Measurements from ENCODE around the gene HIVEP3. TPM values are rescaled to one million over a fixed set of nuclear protein-coding genes. Genes with fewer than 3 reads are reported as not detected.

HIVEP3 gene
- total and polyA plus RNA-seq, 3 donors from 2014 or later: 4.8 to 7.3 (median 7.2) TPM

DNA sequence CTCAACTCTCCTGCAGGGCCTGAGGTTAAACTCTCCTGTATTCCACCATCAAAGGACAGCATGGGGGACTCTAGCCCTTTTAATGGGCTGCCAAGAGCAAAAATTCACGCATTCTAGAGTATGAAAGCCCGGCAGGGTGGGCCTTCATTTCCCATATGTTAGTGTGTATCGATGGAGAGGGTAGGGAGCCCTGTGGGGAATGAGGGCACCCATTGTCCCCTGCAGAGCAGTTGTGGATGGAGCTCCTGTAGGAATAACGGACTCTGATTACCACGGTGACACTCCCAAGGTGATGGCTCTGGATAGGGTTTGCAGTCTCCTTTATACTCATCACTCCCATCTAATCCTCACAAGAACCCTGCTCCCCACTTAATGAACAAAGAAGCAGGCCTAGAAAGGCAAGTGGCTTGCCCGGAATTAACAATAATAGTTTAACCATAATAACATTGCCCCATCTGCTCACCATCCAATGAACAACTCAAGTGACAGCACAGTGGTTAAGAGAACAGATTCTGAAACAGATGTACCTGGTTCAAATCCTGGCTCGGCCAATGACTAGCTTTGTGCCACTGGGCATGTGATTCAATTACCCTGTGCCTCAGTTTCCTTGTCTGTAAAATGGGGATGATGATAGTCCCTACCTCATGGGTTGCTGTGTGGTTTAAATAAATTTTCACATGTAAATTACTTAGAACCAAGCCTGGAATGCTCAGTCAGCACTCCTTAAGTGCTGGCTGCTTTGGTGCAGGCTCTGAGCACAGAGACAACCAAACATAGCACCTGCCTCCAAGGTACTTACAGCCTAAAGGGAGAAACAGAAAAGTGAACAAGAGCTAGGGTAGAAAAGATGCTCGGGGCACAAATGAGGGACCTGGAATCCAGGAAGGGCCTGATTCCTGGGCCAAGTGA is 29.0 kb downstream of the HIVEP3 start:
- intact Hi-C loops (cut with DNase I; ENCODE audit: low total_unique reads): no loop called here
- H3K4me3 ChIP-seq: no peak overlapping the region
- no peaks in the 10 kb centered on the region for H3K27me3 ChIP-seq
- WGBS, 2 donors: 96 to 98% methylated on average over 8 of the region's 8 CpGs
- H3K9me3 ChIP-seq: no peaks in the 10 kb centered on the region
- DNase-seq: no peak
- no peak overlapping the region for H3K27ac ChIP-seq
- H3K36me3 ChIP-seq (ENCODE audit: low read depth, missing control alignments): no peaks in the 10 kb centered on the region
- TF ChIP-seq POLR2A (IDR thresholded peaks at IDR 0.05): no peak
- TF ChIP-seq, protein P1, sequence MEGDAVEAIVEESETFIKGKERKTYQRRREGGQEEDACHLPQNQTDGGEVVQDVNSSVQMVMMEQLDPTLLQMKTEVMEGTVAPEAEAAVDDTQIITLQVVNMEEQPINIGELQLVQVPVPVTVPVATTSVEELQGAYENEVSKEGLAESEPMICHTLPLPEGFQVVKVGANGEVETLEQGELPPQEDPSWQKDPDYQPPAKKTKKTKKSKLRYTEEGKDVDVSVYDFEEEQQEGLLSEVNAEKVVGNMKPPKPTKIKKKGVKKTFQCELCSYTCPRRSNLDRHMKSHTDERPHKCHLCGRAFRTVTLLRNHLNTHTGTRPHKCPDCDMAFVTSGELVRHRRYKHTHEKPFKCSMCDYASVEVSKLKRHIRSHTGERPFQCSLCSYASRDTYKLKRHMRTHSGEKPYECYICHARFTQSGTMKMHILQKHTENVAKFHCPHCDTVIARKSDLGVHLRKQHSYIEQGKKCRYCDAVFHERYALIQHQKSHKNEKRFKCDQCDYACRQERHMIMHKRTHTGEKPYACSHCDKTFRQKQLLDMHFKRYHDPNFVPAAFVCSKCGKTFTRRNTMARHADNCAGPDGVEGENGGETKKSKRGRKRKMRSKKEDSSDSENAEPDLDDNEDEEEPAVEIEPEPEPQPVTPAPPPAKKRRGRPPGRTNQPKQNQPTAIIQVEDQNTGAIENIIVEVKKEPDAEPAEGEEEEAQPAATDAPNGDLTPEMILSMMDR (IDR thresholded peaks at IDR 0.05): no peak
- H3K4me1 ChIP-seq: peaks cover 5% of the 10 kb centered on the region

DNA sequence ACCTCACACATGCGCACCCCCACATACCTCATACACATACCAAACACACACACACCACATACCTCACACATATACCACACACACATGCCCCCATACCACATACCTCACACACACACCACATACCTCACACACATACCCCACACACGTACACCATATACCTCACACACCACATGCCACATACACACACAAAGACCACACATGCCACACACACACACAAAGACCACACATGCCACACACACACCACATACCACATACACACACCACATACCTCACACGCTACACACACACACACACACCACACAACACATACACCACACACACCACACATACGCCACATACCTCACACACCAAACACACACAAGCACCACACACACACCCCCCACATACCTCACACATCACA is 30.0 kb downstream of the HIVEP3 start:
- Histone ChIP-seq H3K4me1 (peaks cover 5% of the 10 kb centered on the region), H3K27me3 (no peaks in the 10 kb centered on the region), H3K4me3 (no peak overlapping the region), H3K9me3 (no peaks in the 10 kb centered on the region), H3K27ac (no peak overlapping the region), H3K36me3 (ENCODE audit: low read depth, missing control alignments) (no peaks in the 10 kb centered on the region)
- TF ChIP-seq, protein P1 (IDR thresholded peaks at IDR 0.05): no peak
- no peak for TF ChIP-seq POLR2A (IDR thresholded peaks at IDR 0.05)
- WGBS, 2 donors: 90 to 97% methylated on average over 4 of the region's 4 CpGs
- intact Hi-C loops (cut with DNase I; ENCODE audit: low total_unique reads): no loop called here
- DNase-seq: no peak

DNA sequence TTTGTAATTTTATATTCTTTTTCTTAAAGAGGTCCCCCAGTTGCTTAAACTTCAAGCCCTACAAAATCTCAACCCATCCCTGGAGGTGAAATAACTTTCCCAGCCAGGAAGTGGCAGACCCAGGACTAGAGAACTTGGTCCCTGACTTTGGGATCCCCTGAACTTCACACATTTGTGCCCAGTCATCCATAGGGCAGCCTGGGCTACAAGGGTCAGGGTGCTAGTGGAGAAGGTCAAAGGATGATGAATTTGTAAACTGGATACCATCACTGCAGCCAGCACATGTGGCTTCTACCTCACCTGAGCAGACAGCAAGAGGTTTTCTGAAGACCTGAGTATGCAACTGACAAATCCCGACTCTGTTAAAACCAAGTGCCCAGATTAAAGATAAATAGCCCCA is 31.4 kb downstream of the HIVEP3 start:
- Histone ChIP-seq H3K36me3 (ENCODE audit: low read depth, missing control alignments) (no peaks in the 10 kb centered on the region), H3K27ac (no peak overlapping the region), H3K4me3 (no peak overlapping the region), H3K4me1 (peaks cover 5% of the 10 kb centered on the region), H3K27me3 (no peaks in the 10 kb centered on the region), H3K9me3 (no peaks in the 10 kb centered on the region)
- intact Hi-C loops (cut with DNase I; ENCODE audit: low total_unique reads): no loop called here
- no peak for DNase-seq
- 89 to 100% methylated on average over 1 of the region's 1 CpG for WGBS, 2 donors
- TF ChIP-seq POLR2A (IDR thresholded peaks at IDR 0.05): no peak
- TF ChIP-seq, protein P1 (IDR thresholded peaks at IDR 0.05): no peak

DNA sequence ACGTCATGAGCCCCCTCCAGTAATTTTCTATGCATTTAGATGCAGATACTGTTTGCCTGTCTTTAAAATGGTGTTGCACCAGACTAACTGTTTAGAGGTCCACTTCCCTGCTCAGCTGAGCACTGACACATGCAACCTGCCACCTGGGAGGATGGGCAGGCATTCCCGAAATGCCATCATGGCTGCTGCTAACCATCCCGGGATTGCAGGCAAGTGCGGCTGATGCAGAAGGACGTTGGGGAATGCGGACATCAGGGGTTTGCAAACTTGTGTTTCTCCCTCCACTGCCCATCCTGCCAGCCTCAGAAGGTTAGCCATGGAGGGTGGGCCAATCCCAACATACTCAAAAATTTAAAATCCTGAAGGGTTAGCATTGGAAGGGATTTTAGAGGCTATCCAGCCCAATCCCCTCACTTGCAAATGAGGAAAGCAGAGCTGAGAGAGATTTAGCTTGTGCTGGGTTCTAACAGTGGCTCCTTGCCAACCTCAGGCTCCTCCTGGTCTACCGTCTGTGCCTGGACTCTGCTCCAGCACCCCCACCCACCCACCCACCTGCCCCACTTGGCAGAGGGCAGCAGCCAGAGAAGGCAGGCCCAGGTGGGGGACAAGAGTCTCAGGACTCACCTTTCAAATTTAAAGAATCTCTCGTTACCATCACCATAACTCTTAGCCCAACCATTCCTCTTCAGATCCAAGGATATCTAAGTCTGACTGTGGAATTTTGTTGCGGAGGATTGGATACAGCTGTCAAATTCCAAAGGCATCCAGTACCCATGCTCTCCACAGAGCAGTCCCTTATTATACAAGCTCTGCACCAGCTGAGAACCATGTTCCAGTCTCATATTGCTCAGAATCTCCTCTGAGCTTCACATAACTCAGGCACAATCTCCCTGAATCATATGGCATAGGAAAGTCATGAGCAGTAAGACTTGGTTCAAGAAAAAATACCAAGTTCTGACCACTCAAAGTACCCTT is 34.2 kb downstream of the HIVEP3 start:
- Histone ChIP-seq H3K4me1 (peaks cover 5% of the 10 kb centered on the region), H3K9me3 (no peaks in the 10 kb centered on the region), H3K36me3 (ENCODE audit: low read depth, missing control alignments) (no peaks in the 10 kb centered on the region), H3K27me3 (no peaks in the 10 kb centered on the region), H3K4me3 (no peak overlapping the region), H3K27ac (no peak overlapping the region)
- intact Hi-C loops (cut with DNase I; ENCODE audit: low total_unique reads): no loop called here
- TF ChIP-seq, protein P1 (IDR thresholded peaks at IDR 0.05): no peak
- no peak for TF ChIP-seq POLR2A (IDR thresholded peaks at IDR 0.05)
- DNase-seq: no peak
- WGBS, 2 donors: 79 to 92% methylated on average over 6 to 9 of the region's 9 CpGs
